Measurements from ENCODE around the gene ZNF362.

Gene ZNF362

DNA sequence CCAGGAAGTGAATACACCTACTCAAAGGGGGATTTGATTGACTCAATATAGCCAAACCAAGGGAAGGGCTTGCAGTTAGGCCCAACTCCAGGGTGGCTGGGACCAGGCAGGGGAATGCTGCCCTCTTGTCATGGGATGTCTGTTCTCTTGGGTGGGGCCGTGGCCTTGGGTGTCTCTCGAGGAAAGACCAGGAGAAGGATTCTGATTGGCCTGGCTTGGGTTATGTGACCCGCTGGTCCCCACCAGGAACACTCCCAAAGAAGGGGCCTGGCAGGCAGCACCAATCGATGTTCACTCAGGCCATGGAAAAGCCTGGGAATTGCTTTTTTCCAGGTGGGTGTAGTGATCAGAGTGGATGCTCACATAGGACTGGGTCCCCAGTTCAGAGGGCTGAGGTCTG lies 10.1 kb upstream of the ZNF362 start:
- DNase-seq: no peak

- no peak for DNase-seq
Measured at GRCh38 chr1:33247545-33247944, 8.7 kb upstream of the ZNF362 start.

DNA sequence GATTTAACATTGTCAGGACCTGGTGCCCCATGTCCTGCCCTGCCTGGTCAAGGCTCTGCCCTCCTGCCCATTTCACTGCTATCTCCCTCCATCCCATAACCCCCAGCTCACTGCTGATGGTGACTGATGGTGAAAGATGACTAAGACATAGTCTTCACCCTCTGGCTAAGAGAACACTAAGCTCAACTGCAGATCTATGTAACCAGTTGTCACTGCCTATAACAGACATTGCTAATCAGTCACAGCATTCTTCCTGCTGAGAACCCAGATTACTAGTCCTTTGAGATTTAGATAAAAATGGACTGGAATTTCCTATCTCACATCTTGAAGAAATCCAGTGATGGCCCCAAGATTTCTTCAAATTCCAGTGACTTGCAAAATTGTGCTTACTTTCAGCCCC lies 8.0 kb upstream of the ZNF362 start:
- DNase-seq: no peak

DNA sequence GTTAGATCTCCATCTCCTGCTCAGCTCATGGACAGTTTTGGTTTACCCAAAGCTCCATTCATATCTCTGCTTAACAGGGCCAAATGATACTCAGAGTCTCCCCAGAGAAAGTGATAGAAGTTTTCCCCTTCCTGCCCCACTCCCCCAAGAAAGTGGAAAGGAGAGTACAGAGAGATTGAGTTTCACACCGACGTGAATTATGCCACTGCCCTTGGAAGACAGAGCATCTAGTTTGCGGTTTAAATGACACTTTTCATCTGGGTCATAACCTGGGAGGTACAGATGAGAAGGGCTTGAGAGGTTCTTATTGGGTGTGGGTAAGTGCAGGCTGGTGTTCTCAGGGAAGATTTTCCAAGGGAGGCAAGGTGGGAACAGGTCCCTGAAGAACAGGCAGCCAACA lies 6.9 kb upstream of the ZNF362 start:
- DNase-seq: no peak

GRCh38 chr1:33250217-33250616 lies 6.1 kb upstream of the ZNF362 start:
- no peak for DNase-seq

DNA sequence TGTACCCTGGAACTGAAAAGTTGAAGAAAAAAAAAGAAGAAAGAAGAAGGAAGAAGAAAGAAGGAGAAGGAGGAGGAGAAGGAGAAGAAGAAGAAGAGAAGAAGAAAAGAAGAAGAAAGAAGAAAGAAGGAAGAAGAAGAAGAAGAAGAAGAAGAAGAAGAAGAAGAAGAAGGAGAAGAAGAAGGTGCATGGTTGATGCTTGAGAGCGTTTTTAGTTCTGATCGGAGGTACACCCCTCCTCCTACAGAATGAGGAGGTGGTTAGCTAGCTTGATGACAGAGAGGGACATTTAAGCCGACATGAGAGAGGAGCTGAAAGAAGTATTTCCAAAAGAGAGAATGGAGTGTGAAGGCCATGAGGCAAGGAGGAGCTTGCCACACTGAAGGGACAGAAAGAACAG lies 5.6 kb upstream of the ZNF362 start:
- no peak for DNase-seq

DNA sequence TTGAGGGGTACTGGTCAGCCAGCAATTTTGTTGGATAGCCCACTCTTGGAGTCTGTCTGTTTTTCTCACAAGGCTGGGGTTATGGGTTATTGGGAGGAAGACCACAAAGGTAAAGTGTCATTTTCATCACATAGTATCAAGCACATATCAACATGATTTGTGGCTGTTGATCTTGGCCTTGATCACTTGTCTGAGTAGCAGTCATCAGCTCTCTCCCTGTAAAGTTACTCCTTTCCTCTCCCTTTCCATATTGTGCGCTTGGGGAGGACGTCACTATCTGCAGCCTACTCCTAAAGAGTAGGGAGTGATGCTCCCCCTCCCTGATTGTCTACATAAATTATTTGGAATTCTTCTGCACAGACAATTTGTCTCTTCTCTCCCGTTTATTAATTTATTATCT lies 1.8 kb upstream of the ZNF362 start:
- no peak for DNase-seq

- no peak for DNase-seq
Measured at GRCh38 chr1:33255347-33256220, 708 bp upstream of the ZNF362 start.

- DNase-seq: no peak
Measured at GRCh38 chr1:33256221-33256470, 146 bp upstream of the ZNF362 start.

DNA sequence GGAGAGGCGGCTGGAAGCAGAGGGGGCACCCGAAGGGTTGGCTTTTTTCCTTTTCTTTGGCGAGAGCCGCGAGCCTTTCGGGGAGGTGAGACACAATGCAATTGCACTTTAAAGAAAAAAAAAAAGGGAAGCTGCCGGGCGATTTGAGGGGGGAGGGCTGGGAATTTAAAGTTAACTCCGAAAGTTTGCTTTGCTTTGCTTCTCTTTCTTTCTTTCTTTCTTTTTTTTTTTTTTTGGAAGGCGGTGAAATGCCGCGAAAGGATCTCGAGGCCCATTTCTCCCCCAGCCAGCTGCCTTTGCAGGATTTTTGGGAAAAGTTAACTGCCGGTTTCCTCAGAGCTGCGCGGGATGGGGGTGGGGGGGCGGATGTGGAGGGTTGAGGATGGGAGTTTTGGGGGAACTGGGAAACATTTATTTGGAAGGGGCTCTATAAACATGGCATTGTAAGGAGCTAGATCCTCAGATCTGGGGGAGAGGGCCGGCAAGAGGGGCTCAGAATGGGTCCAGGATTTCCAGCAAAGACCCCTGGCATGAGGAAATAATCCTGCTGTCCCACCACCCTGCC lies 997 bp downstream of the ZNF362 start:
- no peak for DNase-seq

DNA sequence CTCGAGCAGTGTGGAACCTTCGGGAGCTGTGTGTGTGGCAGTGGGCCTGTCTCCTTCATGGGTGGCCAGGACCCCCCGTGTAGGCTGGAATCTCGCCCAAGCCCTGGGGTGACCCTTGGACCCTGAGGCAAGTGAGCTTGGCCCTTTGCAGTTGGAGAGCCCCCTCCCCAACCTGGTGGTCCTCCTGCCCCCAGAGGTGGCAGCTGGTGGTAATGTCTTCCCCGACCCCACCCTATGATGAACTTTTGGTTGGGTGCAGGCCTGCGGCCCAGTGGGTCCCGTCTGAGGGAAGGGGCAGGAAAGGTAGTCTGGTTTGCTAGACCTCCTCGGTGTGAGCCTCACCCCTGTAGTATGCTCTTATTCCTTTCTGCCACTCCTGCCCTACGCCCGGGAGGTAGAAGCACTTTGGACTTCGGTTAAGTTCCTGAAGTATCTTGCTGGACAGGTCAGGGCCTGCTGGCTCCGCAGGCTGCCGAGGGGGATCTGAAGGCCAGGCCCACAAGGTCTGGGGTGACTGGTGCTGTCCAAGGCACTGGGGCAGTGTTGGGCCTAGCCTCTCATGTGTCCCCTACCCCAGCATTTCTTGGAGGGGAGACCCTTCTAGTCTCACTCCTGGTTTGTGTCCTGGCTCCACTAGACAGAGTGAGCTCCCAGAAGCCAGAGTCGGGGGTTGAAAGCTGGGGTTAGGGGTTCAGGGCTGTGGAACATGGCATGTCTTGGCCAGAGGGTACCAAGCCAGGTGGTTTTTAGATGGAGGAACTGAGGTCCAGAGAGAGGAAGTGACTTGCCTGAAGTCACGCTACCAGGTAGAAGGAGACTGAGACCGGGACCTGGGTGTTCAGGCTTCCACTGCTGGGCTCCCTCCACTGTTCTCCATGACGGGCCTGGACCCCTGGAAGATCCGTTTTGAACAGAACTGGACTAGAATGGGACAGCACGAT lies 1.8 kb downstream of the ZNF362 start:
- no peak for DNase-seq

- no peak for DNase-seq
Measured at GRCh38 chr1:33258788-33259274, 2.5 kb downstream of the ZNF362 start.

- no peak for DNase-seq
Measured at GRCh38 chr1:33259879-33260278, 3.6 kb downstream of the ZNF362 start.

GRCh38 chr1:33260439-33260838 lies 4.1 kb downstream of the ZNF362 start:
- DNase-seq: no peak

- no peak for DNase-seq
Measured at GRCh38 chr1:33261344-33261743, 5.1 kb downstream of the ZNF362 start.

DNA sequence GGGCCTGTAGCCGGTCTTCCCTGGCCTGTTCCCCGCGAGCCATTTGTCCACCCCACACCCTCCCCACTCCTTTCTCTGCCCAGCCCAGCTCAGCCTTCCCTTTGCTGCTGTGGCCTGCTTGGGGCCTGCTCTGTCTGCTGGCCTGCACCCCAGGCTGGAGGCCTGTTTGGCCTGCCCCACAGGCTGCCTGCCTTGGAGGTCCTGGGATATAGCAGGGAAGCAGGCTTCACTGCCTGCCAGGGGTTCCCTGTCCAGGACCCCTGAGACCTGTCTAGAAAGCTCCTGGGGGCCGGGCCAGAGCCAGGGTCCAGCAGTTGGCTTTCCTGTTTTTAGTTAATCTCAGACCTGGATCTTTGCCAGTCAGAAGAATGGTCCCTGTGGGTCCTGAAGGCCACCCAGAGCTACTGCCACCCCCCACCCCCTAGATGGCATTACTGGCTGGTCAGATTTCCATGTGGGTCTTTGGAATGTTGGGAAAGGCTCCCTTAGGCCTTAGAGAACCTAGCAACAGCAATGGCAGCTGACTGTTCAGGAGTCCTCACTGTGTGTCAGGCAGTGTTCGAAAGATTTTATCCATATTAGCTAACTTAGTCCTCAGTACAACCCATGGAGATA lies 7.7 kb downstream of the ZNF362 start:
- DNase-seq: no peak

DNA sequence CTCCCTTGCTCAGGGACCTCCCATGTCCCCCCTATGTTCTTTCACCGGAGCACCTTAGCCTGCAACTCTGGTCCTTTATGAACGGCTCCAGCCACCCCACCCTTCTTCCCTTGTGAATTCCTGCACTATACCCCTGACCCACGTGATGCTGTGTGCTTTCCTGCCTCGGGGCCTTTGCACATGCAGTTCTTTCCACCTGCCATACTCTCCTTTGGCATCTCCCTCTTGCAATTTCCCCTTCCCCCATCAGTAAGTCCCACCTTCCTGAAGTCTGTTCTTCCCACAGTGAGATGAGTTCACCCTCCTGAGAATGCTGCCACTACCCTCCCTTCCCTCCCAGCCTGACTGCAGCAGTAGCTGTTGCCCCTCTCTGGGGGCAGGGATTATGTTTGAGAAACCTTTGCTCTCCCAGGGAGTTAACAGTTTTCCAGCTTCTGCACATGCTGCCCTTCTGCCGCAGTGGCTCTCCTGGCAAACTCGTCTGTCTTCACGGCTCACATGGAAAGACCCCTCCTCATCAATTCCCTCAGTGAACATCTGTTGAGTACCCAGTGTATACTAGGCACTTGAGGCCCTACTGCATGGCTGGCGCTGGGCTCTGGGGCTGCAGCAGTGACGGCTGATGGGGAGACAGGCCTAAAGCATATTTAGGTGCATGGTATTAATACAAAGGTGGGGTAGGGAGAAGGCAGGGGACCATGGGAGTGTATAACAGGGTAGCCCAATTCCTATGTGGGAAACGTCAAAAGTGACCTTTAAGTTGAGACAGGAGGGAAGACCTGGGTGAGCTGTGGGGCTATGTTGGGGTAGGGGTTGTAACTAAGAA lies 9.7 kb downstream of the ZNF362 start:
- no peak for DNase-seq

DNA sequence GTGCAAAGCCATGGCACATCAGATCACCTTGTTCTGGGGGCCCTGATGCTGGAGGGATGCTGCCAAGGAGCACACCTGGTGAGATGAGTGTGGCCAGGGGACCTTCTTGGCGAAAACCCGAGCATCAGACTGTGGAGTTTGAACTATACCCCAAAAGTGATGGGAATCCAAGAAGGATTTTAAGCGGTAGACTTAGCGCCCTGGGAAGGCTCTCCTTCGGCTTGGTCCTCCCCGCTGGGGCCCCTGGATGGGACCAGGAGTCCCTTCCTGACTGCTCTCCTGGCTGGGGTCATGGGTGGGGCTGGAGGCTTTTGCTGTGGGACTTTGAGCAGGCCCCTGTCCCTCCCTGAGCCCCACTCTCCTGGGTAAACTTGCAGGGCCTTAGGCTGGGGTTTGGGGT lies 10.5 kb downstream of the ZNF362 start:
- DNase-seq: no peak

DNA sequence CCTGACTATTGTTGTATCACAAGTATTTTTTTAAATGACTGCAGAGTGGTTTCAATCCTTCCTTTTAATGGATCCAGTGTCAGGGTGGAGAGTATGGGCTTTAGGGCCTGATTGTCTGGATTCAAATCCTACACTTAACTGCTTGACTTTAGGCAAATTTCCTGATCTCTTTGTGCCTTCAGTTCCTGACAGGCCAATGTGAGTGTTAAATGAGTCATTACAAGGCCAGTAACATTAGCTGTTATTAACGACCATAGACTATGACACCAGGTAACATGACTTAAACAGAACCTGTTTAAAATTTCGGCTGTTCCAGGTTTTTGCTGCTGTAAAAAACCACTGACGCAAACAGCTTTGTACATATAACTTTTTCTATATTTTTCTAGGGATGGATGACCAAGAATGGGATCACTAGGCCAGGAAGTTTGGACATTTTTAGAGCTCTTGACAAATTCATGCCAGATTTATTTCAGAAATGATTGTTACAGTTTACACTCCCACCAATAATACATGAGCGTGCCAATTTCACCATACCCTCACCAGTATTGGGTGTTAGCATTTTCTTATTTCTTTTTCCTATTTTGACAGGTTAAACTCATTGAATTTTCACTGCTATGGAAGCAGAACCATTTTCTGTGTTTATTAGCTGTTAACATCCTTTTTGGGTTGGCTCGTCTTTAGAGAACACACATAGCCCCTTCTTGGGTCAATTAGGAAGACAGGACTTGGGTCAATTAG lies 11.3 kb downstream of the ZNF362 start:
- DNase-seq: no peak

GRCh38 chr1:33268457-33268856 lies 12.2 kb downstream of the ZNF362 start:
- DNase-seq: no peak

- DNase-seq: no peak
Measured at GRCh38 chr1:33268927-33269610, 12.8 kb downstream of the ZNF362 start.
